KBM-7 (cell line): ENCODE measurements around the gene MYF5.
"Not testable (repeated sequence)": the region's sequence is repeated elsewhere in the genome, so short reads cannot be mapped to it uniquely, and the experiment has no call there.

ENCODE experiments used
- DNase-seq: peaks from one replicate; pipeline ENCODE4 v3.0.0-alpha.2; 2015
- in situ Hi-C: fragments of 300-500 bp; cut with MboI; formaldehyde crosslinking; loops from 2 replicates; pipeline ENCODE4 v1.14.3; 2020; ENCODE audit warnings: low sequenced_read_pairs, low pct_unique_long_range_greater_than_20kb, mixed read lengths

Gene MYF5

DNA sequence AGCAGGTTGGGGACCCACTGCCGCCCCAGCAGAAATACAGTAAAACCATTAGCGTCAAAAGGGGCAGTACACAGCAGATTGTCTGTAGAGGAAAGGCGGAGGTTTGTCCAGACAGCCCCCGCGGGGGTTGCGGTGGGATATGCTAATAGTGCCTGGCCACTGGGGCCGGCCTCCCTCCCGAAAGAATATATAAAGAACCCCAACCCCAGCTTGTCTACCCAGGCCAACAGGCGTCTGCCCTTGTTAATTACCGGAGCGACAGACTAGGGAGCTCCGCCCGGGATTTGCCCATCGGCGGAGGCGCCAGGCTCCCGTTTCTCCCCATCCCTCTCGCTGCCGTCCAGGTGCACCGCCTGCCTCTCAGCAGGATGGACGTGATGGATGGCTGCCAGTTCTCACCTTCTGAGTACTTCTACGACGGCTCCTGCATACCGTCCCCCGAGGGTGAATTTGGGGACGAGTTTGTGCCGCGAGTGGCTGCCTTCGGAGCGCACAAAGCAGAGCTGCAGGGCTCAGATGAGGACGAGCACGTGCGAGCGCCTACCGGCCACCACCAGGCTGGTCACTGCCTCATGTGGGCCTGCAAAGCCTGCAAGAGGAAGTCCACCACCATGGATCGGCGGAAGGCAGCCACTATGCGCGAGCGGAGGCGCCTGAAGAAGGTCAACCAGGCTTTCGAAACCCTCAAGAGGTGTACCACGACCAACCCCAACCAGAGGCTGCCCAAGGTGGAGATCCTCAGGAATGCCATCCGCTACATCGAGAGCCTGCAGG, at the start of gene MYF5:
TSS of gene MYF5 (plus strand) at position 217 of the 774 bp plus-strand sequence. CDS start at position 369, 152 bp downstream.
- DNase-seq: no peak
- in situ Hi-C loops: no loop called here

DNA sequence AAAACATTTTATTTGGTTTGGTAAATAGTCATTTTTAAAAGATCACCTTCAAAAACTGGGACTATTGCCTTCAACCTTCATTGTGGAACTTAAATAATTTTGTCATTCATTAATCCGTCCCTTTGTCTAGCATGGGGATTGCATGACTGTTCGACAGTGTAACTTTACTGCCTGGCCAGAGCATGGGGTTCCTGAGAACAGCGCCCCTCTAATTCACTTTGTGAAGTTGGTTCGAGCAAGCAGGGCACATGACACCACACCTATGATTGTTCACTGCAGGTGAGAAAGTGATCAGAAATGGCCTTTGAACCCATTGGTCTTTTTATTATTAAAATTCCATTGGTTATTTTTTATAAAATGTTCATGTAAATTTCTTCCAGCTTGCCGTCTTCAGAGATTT, 46.5 kb upstream of the MYF5 start:
- in situ Hi-C loops: no loop called here
- no peak for DNase-seq

DNA sequence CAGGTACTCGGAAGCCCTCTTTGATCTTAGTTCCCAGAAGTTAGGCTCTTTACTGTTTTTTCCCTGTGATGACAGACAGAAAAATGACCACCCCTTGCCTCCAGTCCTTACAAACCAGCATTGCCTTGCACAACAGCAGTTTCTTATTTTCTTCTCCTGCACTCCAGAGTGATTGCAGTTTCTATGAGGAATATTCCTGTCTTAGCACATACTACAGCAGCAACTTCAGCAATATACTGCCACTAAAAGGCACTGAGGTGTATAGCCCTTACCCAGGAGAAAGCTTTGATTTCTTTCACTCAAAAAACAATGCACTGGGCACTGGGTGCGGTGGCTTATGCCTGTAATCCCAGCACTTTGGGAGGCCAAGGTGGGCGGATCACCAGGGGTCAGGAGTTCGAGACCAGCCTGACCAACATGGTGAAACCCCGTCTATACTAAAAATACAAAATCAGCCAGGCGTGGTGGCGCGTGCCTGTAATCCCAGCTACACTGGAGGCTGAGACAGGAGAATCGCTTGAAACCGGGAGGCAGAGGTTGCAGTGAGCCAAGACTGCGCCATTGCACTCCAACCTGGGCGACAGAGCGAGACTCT, 40.6 kb upstream of the MYF5 start:
- in situ Hi-C loops, DNase-seq: not testable (repeated sequence)

DNA sequence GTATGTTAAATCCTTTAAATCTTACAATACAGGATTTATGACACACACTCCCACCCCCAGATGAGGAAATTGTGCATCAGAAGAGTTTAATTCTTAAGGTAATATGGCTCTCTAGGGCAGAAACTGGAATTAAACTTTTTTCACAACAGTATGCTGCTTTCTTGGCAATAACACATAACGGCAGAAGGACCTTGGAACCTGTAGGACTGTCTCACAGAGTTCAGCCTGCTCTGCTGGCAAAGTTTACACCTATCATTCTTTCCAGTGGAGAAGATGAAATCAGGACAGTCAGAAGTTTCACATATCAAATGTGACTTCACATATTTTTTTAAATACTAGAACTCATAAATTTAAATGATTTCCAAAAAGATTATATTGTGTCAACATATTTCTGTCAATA, 39.9 kb upstream of the MYF5 start:
- DNase-seq: no peak
- in situ Hi-C loops: no loop called here

DNA sequence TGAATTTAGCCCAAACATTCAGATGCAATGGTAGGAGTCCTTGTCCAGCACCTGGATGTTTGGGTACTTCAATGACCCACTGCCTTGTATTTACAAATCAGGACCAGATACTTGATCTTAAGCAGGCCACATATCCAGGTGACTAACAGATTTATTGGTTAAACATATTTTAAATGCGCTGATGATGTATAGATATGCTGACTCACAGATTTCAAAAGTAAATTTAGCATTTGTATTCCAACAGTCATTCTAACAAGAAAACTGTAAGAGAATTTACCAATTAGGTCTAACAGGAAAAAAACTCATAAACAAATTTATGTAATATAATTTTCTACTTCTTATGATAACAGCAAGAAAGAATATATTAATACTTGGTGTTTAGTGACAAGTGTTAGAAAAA, 38.7 kb upstream of the MYF5 start:
- in situ Hi-C loops: no loop called here
- DNase-seq: no peak

DNA sequence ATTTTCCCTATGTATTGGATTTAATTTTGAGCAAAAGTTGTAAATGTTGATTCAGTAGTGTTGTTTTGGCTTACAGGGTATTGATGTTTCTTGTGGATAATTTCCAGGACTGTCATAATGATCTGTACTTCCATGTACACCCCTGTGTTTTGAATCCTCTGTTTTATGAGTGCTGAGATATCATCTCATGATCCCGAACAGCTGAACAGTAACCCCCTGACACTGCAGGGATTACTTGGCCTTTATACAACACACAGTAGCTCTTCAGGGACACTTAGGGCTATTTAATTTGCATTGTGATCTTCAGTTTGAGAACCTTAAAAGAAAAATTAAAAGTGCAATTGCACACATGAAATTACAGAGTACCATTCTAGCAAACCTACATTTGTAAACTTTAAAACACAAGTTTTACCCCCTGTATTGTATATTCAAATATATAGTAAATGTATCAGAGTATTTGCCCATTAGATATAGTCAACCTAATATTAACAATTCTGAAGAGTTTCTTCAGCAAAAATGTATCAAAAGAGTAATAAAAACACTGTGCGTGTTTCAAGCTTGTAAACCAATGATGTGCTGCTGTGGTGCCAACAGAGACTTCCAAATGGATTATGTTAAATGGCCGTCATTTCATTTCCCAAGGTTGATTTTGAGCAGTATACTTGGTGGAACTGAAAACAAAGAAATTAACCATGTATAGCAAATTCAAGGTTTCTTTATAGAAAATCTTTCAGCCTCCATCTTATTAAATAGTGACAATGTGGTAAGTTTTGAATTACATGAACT, 37.2 kb upstream of the MYF5 start:
- DNase-seq: no peak
- in situ Hi-C loops: no loop called here

GRCh38 chr12:80681287-80681686, 35.4 kb upstream of the MYF5 start:
- no peak for DNase-seq
- in situ Hi-C loops: no loop called here

GRCh38 chr12:80681786-80682185, 34.9 kb upstream of the MYF5 start:
- in situ Hi-C loops: no loop called here
- DNase-seq: no peak

DNA sequence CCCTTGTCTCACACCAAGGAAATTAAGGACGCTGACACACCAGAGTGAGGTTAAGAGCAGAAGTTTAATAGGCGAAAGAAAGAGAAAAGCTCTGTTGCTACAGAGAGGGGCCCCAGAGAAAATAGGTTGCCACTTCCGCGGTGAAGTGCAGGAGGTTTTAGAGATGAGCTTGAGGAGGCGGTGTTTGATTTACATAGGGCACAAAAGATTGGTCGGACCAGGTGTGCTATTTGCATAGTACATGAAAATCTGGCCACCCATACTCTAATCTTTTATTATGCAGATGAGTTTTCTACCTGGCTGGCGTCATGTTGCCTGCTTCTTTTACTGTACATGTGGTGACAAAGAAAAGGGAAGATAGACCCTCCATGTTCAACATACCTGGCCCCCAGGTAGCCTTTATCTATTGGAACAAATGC, 32.6 kb upstream of the MYF5 start:
- DNase-seq: no peak
- in situ Hi-C loops: no loop called here

GRCh38 chr12:80690090-80690489, 26.6 kb upstream of the MYF5 start:
- in situ Hi-C loops: no loop called here
- no peak for DNase-seq

DNA sequence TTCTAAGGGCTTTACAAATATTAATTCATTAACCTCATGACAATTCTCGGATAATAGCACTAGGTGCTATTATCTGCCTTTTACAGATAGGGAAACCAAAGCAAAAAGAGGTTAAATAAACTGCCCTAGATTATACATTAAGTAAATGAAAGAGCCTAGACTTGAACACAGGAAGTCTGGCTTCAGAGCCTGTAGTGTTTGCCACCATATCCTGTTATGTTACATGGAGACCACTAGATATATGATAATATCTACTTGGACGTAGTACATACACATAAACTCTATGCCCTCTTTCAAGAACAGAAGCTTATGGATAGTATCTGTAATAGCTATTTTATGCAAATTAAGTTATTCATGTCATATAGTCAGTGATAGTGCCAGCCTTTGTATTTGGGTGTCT, 26.2 kb upstream of the MYF5 start:
- in situ Hi-C loops: no loop called here
- DNase-seq: no peak

DNA sequence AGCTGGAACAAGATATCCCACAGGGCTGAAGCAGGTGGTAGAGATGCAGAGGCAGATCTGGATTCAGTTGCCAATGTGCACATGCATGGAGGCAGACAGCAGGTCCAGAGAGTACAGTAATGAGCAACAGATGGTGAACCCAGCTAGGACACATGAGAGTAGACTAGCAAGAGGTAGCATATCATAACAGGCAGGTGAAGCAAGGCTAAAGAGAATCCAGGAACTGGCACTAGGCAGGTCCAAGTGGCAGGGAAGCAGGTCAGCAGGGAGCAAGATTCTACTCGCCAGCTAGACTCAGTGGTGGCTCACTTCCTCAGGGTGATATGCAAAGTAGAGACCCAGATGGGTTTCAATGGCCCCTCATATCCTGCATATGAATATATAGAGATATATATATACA, 24.6 kb upstream of the MYF5 start:
- DNase-seq: no peak
- in situ Hi-C loops: no loop called here

- in situ Hi-C loops: no loop called here
Observed at GRCh38 chr12:80697270-80697887, 19.3 kb upstream of the MYF5 start.

DNA sequence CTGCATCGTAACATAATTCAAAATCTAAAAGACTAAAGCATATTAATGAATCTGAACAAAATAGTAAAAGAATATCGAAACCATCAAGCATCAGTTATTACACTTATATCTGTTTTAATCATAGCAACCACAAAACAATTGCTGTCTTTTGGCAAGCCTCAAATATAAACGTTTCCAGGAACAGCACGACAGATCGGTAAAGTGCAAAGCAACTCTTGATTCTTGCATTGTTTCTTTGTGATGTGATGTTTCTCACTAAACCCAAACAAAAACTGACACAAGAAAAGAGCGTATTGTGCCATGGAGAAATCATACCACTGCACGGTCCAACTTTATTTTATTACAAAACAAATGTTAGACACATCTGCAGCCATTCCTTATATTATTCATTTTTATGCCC, 18.5 kb upstream of the MYF5 start:
- no peak for DNase-seq
- in situ Hi-C loops: no loop called here

More at GRCh38 chr12:80697270-80697887, 19.3 kb upstream of the MYF5 start:
- no peak for DNase-seq

DNA sequence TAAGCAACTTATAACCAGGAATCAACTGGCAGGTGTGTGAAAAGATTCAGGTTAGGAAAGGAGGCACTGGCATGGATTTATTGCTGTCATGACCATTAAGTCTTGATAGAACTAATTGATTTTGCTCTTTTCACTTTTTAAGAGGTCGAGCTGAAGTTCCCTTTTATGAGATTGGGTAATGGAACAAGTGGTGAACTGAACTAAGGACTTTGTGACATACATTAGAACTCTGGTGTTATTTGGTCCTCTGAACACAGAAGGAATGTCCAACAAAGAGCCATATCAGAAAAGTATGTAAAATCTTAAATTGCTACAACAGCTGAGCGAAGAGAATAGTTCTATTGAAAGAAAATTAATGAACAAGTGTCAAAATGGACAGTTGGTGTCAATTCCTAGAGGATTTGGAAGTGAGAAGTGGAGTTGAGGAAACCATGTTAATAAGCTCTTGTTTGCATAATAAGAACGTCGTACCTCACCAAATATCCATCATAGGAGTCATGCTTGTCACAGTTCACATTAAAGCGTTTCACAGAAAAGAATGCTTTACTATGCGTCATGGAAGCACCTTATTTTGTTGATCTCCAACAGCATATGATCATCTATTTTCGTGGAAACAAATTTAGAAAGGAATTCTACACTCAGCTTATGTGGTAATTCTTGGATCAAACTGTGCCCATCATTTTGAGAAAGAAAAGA, 17.7 kb upstream of the MYF5 start:
- no peak for DNase-seq
- in situ Hi-C loops: no loop called here

GRCh38 chr12:80700327-80700726, 16.4 kb upstream of the MYF5 start:
- no peak for DNase-seq
- in situ Hi-C loops: no loop called here

- DNase-seq: no peak
- in situ Hi-C loops: no loop called here
Observed at GRCh38 chr12:80701388-80701787, 15.3 kb upstream of the MYF5 start.

GRCh38 chr12:80702889-80703805, 13.6 kb upstream of the MYF5 start:
- DNase-seq: no peak
- in situ Hi-C loops: no loop called here
